HepG2 (cell line): ENCODE results near the gene EYA2. TPM values are rescaled to one million over a fixed set of nuclear protein-coding genes. Genes with fewer than 3 reads are reported as not detected.

Source experiments
- BRD4 ChIP-seq: sonication (generic); formaldehyde crosslinking; IDR thresholded peaks from 2 replicates; pipeline ENCODE4 v1.4.0; 2020; ENCODE audit warnings: missing genetic modification reagents
- ETV6 ChIP-seq: sonication (generic); formaldehyde crosslinking; conservative IDR thresholded peaks from 2 replicates; pipeline ENCODE4 v1.4.0; 2020; ENCODE audit warnings: missing genetic modification reagents
- HHEX ChIP-seq: IDR thresholded peaks from 2 replicates; pipeline ENCODE4 v1.6.1; 2016; ENCODE audit warnings: control low read depth
- HOXA5 ChIP-seq: sonication (generic); formaldehyde crosslinking; IDR thresholded peaks from 2 replicates; pipeline ENCODE4 v1.4.0; 2020; ENCODE audit warnings: missing genetic modification reagents
- ISX ChIP-seq: sonication (generic); formaldehyde crosslinking; conservative IDR thresholded peaks from 2 replicates; pipeline ENCODE4 v1.5.0; 2020; ENCODE audit warnings: missing genetic modification reagents
- KMT2A ChIP-seq: sonication (generic); formaldehyde crosslinking; IDR thresholded peaks from 2 replicates; pipeline ENCODE4 v1.4.0; 2020; ENCODE audit warnings: missing genetic modification reagents
- RELA ChIP-seq: sonication (generic); formaldehyde crosslinking; IDR thresholded peaks from 2 replicates; pipeline ENCODE4 v1.4.0; 2020; ENCODE audit warnings: missing genetic modification reagents
- ZSCAN12 ChIP-seq: sonication (generic); formaldehyde crosslinking; IDR thresholded peaks from 2 replicates; pipeline ENCODE4 v1.9.0; 2021; ENCODE audit warnings: mild to moderate bottlenecking, missing genetic modification reagents
- ZSCAN25 ChIP-seq: sonication (generic); formaldehyde crosslinking; IDR thresholded peaks from 2 replicates; pipeline ENCODE4 v1.8.0; 2022; ENCODE audit warnings: mild to moderate bottlenecking, missing genetic modification reagents
- polyA plus RNA-seq, 8 experiments: library from polyadenylated mRNA; depleted of rRNA in 3 of 8; stranded (reverse) in 7 of 8; unstranded in 1 of 8; fragments of >200 nt; fragmentation: Illumina TruSeq in 4 of 8; extraction: Trizol in 4 of 8; gene quantifications; 2 replicates each; pipeline versions ENCODE4 v1.2.1 to v1.2.3, GENCODE V29; 2011 to 2016; ENCODE audit warnings: low read depth in 4 of 8, missing spikeins in 1 of 8, mixed read lengths in 1 of 8; ENCODE audit not compliant: insufficient read depth in 1 of 8
- total RNA-seq, 5 experiments: library from RNA; depleted of rRNA; stranded (reverse); fragments of >200 nt; fragmentation: Illumina TruSeq; extraction: Trizol; gene quantifications; 2 replicates each; pipeline ENCODE4 v1.2.3, GENCODE V29; 2016; ENCODE audit warnings: low read depth in 1 of 5
- TF ChIP-seq, protein P1 (sequence below): sonication (generic); formaldehyde crosslinking; IDR thresholded peaks from 2 replicates; pipeline ENCODE4 v1.4.0; 2020; ENCODE audit warnings: missing genetic modification reagents
- TF ChIP-seq, protein P2 (sequence below): fragments of 450-650 bp; IDR thresholded peaks from 2 replicates; pipeline ENCODE4 v1.6.1; 2016
- TF ChIP-seq, protein P3 (sequence below): sonication (generic); formaldehyde crosslinking; IDR thresholded peaks from 2 replicates; pipeline ENCODE4 v1.9.0; 2021; ENCODE audit warnings: missing genetic modification reagents, borderline replicate concordance
- TF ChIP-seq, protein P4 (sequence below): sonication (generic); formaldehyde crosslinking; IDR thresholded peaks from 2 replicates; pipeline ENCODE4 v1.8.0; 2022; ENCODE audit warnings: low read depth, missing genetic modification reagents

The EYA2 gene
- total and polyA plus RNA-seq, 2 of the 13 experiments (the other 11 are each of a cell fraction or from before 2014, with no cell fraction given) = not detected

DNA sequence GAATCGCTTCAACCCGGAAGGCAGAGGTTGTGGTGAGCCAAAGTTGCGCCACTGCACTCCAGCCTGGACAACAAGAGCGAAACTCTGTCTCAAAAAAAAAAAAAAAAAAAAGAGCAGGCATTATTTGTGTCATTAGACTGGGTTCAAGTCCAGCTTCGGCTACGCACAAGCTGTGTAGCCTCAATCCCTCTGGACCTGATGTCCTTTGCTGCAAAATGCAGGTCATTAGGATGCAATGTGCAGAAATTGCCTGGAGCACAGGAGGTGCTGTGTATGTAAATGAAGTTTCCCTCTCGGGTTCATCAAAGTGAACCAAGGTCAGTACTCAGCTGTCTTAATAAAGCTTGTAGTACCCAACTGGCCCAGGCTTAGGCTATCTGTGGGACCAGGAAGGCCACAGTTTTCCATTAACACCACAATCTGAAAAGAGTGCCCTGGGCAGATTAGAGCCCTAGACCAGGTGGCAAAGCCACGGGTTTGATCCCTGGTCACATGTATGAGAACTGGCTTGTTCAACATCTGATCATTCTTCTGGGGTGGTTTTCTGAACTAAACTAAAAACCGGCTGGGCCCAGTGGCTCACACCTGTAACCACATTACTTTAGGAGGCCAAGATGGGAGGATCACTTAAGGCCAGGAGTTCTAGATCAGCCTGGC lies 306.6 kb downstream of the EYA2 start (continued):
- TF ChIP-seq RELA = no peak
- TF ChIP-seq, protein P1, sequence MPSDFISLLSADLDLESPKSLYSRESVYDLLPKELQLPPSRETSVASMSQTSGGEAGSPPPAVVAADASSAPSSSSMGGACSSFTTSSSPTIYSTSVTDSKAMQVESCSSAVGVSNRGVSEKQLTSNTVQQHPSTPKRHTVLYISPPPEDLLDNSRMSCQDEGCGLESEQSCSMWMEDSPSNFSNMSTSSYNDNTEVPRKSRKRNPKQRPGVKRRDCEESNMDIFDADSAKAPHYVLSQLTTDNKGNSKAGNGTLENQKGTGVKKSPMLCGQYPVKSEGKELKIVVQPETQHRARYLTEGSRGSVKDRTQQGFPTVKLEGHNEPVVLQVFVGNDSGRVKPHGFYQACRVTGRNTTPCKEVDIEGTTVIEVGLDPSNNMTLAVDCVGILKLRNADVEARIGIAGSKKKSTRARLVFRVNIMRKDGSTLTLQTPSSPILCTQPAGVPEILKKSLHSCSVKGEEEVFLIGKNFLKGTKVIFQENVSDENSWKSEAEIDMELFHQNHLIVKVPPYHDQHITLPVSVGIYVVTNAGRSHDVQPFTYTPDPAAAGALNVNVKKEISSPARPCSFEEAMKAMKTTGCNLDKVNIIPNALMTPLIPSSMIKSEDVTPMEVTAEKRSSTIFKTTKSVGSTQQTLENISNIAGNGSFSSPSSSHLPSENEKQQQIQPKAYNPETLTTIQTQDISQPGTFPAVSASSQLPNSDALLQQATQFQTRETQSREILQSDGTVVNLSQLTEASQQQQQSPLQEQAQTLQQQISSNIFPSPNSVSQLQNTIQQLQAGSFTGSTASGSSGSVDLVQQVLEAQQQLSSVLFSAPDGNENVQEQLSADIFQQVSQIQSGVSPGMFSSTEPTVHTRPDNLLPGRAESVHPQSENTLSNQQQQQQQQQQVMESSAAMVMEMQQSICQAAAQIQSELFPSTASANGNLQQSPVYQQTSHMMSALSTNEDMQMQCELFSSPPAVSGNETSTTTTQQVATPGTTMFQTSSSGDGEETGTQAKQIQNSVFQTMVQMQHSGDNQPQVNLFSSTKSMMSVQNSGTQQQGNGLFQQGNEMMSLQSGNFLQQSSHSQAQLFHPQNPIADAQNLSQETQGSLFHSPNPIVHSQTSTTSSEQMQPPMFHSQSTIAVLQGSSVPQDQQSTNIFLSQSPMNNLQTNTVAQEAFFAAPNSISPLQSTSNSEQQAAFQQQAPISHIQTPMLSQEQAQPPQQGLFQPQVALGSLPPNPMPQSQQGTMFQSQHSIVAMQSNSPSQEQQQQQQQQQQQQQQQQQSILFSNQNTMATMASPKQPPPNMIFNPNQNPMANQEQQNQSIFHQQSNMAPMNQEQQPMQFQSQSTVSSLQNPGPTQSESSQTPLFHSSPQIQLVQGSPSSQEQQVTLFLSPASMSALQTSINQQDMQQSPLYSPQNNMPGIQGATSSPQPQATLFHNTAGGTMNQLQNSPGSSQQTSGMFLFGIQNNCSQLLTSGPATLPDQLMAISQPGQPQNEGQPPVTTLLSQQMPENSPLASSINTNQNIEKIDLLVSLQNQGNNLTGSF (CRISPR knock-in tag) = 0 out of 2 replicates have a peak, but pooled peaks have one; percentile 33
- no peak for TF ChIP-seq HOXA5 (CRISPR knock-in tag)
- TF ChIP-seq ISX (CRISPR knock-in tag) = no peak
- TF ChIP-seq, protein P2, sequence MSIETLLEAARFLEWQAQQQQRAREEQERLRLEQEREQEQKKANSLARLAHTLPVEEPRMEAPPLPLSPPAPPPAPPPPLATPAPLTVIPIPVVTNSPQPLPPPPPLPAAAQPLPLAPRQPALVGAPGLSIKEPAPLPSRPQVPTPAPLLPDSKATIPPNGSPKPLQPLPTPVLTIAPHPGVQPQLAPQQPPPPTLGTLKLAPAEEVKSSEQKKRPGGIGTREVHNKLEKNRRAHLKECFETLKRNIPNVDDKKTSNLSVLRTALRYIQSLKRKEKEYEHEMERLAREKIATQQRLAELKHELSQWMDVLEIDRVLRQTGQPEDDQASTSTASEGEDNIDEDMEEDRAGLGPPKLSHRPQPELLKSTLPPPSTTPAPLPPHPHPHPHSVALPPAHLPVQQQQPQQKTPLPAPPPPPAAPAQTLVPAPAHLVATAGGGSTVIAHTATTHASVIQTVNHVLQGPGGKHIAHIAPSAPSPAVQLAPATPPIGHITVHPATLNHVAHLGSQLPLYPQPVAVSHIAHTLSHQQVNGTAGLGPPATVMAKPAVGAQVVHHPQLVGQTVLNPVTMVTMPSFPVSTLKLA = 0 out of 2 replicates have a peak, but pooled peaks have one; percentile 17
- TF ChIP-seq HHEX = 0 out of 2 replicates have a peak, but pooled peaks have one; percentile 15
- TF ChIP-seq BRD4 (CRISPR knock-in tag) = 0 out of 2 replicates have a peak, but pooled peaks have one; percentile 68
- TF ChIP-seq KMT2A = 0 out of 2 replicates have a peak, but pooled peaks have one; percentile 15
- no peak for TF ChIP-seq ZSCAN12 (CRISPR knock-in tag)
- TF ChIP-seq, protein P3, sequence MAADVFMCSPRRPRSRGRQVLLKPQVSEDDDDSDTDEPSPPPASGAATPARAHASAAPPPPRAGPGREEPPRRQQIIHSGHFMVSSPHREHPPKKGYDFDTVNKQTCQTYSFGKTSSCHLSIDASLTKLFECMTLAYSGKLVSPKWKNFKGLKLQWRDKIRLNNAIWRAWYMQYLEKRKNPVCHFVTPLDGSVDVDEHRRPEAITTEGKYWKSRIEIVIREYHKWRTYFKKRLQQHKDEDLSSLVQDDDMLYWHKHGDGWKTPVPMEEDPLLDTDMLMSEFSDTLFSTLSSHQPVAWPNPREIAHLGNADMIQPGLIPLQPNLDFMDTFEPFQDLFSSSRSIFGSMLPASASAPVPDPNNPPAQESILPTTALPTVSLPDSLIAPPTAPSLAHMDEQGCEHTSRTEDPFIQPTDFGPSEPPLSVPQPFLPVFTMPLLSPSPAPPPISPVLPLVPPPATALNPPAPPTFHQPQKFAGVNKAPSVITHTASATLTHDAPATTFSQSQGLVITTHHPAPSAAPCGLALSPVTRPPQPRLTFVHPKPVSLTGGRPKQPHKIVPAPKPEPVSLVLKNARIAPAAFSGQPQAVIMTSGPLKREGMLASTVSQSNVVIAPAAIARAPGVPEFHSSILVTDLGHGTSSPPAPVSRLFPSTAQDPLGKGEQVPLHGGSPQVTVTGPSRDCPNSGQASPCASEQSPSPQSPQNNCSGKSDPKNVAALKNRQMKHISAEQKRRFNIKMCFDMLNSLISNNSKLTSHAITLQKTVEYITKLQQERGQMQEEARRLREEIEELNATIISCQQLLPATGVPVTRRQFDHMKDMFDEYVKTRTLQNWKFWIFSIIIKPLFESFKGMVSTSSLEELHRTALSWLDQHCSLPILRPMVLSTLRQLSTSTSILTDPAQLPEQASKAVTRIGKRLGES = no peak
- no peak for TF ChIP-seq ZSCAN25
- TF ChIP-seq ETV6 (CRISPR knock-in tag) = no peak
- TF ChIP-seq, protein P4, sequence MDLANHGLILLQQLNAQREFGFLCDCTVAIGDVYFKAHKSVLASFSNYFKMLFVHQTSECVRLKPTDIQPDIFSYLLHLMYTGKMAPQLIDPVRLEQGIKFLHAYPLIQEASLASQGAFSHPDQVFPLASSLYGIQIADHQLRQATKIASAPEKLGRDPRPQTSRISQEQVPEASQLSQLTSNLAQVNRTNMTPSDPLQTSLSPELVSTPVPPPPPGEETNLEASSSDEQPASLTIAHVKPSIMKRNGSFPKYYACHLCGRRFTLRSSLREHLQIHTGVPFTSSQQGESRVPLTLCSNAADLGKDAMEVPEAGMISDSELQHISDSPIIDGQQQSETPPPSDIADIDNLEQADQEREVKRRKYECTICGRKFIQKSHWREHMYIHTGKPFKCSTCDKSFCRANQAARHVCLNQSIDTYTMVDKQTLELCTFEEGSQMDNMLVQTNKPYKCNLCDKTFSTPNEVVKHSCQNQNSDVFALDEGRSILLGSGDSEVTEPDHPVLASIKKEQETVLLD = 0 out of 2 replicates have a peak, but pooled peaks have one; percentile 24
